ENCODE data around the gene TGFB1I1. TPM values are rescaled to one million over a fixed set of nuclear protein-coding genes. Genes with fewer than 3 reads are reported as not detected.

TGFB1I1 gene
- total and polyA plus RNA-seq, 2 of the 4 experiments (the other 2 are of a cell fraction), result 24.9 to 128 TPM

DNA sequence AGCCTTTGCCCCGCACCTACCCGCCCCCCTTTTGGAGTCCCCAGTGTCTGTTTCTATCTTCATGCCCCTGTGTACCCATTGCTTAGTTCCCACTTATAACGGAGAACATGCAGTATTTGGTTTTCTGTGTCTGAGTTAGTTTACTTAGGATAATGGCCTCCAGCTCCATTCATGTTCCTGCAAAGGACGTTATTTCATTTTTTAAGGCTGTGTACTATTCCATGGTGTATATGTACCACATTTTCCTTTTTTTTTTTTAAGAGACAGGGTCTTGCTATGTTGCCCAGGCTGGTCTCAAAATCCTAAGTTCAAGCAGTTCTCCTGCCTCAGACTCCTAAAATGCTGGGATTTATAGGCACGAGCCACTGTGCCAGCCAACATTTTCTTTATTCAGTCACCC, 4.1 kb upstream of the TGFB1I1 start:
- Histone ChIP-seq H3K23ac (ENCODE audit: low read depth, low read length) (no peak overlapping the region), H3K4me3 (ENCODE audit: insufficient read depth, low read depth, low read length) (no peak overlapping the region), H3K18ac (ENCODE audit: low read depth, low read length) (no peak overlapping the region), H3K79me1 (ENCODE audit: low read depth in 1 of 2, low read length in 2 of 2) (peaks cover 8 to 23% of the 10 kb centered on the region in 2 experiments), H2BK5ac (ENCODE audit: low read depth, low read length, poor library complexity, severe bottlenecking) (no peak overlapping the region), H3K4me2 (ENCODE audit: low read depth, low read length) (no peak overlapping the region), H3K9me3 (ENCODE audit: control insufficient read depth, insufficient read depth, low read length) (no peaks in the 10 kb centered on the region), H4K91ac (ENCODE audit: insufficient read depth, low read depth, low read length) (no peak overlapping the region), H2AK5ac (ENCODE audit: low read depth, low read length) (no peak overlapping the region), H4K20me1 (ENCODE audit: insufficient read depth, low read length) (peaks cover 3% of the 10 kb centered on the region), H4K8ac (ENCODE audit: low read depth in 2 of 2, low read length in 2 of 2) (no peak overlapping the region), H2AK9ac (replicated peaks; ENCODE audit: low read depth, low read length, poor library complexity) (no peak overlapping the region), H3K56ac (ENCODE audit: extremely low read depth, insufficient read depth, low read length) (no peak overlapping the region), H3K4me1 (ENCODE audit: control insufficient read depth, insufficient read depth, low read length) (peaks cover 7% of the 10 kb centered on the region), H2AFZ (replicated peaks; ENCODE audit: low read length, poor library complexity) (no peak overlapping the region), H2BK120ac (ENCODE audit: low read depth, low read length) (no peak overlapping the region), H3K27ac (ENCODE audit: insufficient read depth, low read length) (no peak overlapping the region), H4K5ac (ENCODE audit: low read depth, low read length) (no peak overlapping the region), H3K4ac (ENCODE audit: low read depth, low read length) (no peak overlapping the region), H3K36me3 (ENCODE audit: control insufficient read depth, insufficient read depth, low read length) (peaks cover 27% of the 10 kb centered on the region), H3K27me3 (ENCODE audit: control insufficient read depth, insufficient read depth, low read length) (no peaks in the 10 kb centered on the region), H3K14ac (replicated peaks; ENCODE audit: low read depth, low read length) (no peak overlapping the region), H2BK15ac (ENCODE audit: low read depth, low read length) (no peak overlapping the region), H2BK20ac (ENCODE audit: low read depth, low read length) (no peak overlapping the region), H3K9me1 (ENCODE audit: insufficient read depth, low read length) (peaks cover 11% of the 10 kb centered on the region; the same call in 1 of the 2 replicates), H3K9ac (ENCODE audit: low read depth, low read length) (no peak overlapping the region)
- WGBS, 2 experiments (ENCODE audit: extremely low coverage in 2 of 2, insufficient read length in 1 of 2), result no CpG with 5 or more reads among the region's 5 CpGs
- ATAC-seq (ENCODE audit: low read depth), result no peak
- no TSS peak for BruUV-seq (replicated peaks)
- TF ChIP-seq MAFK (IDR thresholded peaks at IDR 0.05; ENCODE audit: low read depth, low read length) (no peak), MAZ (IDR thresholded peaks at IDR 0.05; ENCODE audit: borderline replicate concordance, low read depth, low read length) (no peak), BHLHE40 (IDR thresholded peaks at IDR 0.05; ENCODE audit: low read depth, low read length) (no peak), CHD1 (IDR thresholded peaks at IDR 0.05; ENCODE audit: low read depth, low read length) (no peak), RCOR1 (IDR thresholded peaks at IDR 0.05; ENCODE audit: insufficient replicate concordance, low read length) (no peak), SMC3 (IDR thresholded peaks at IDR 0.05; ENCODE audit: low read depth, low read length) (no peak), CEBPB (IDR thresholded peaks at IDR 0.05; ENCODE audit: low read depth, low read length) (no peak), MXI1 (IDR thresholded peaks at IDR 0.05; ENCODE audit: borderline replicate concordance, low read depth, low read length) (no peak), RFX5 (IDR thresholded peaks at IDR 0.05; ENCODE audit: low read depth, low read length) (no peak)
- TF ChIP-seq, protein P1, sequence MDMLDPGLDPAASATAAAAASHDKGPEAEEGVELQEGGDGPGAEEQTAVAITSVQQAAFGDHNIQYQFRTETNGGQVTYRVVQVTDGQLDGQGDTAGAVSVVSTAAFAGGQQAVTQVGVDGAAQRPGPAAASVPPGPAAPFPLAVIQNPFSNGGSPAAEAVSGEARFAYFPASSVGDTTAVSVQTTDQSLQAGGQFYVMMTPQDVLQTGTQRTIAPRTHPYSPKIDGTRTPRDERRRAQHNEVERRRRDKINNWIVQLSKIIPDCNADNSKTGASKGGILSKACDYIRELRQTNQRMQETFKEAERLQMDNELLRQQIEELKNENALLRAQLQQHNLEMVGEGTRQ (IDR thresholded peaks at IDR 0.05; ENCODE audit: low read depth, low read length), result no peak
- TF ChIP-seq, protein P2, sequence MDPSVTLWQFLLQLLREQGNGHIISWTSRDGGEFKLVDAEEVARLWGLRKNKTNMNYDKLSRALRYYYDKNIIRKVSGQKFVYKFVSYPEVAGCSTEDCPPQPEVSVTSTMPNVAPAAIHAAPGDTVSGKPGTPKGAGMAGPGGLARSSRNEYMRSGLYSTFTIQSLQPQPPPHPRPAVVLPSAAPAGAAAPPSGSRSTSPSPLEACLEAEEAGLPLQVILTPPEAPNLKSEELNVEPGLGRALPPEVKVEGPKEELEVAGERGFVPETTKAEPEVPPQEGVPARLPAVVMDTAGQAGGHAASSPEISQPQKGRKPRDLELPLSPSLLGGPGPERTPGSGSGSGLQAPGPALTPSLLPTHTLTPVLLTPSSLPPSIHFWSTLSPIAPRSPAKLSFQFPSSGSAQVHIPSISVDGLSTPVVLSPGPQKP (IDR thresholded peaks at IDR 0.05; ENCODE audit: borderline replicate concordance, low read depth, low read length), result no peak
- DNase-seq, result no peak
- ChIA-PET CTCF (interaction anchor here (0.6 kb wide), 1 partner anchor 511 kb away, joined by 3 read pairs; the partner anchor contains the start of gene SETD1A), POLR2A (ENCODE audit: unreplicated experiment) (no interaction called here)
- in situ Hi-C loops (cut with MboI; ENCODE audit: low sequenced_read_pairs) (loop anchor here (10.0 to 25.0 kb wide), 2 partner anchors 393 to 394 kb away; partner anchors contain the start of genes ZNF267, ZNF646 and ZNF668), dilution Hi-C loops (cut with HindIII; ENCODE audit: low sequenced_read_pairs, unreplicated experiment) (no loop called here), intact Hi-C loops (cut with micrococcal nuclease) (no loop called here)
